ENCODE data around the gene ALDOC.
"Not testable (repeated sequence)": the region's sequence is repeated elsewhere in the genome, so short reads cannot be mapped to it uniquely, and the experiment has no call there.

ALDOC gene

GRCh38 chr17:28612531-28612930 is 35.8 kb upstream of the ALDOC start:
- H3K9me3 ChIP-seq (ENCODE audit: insufficient read depth, low read depth, low read length), result no peaks in the 10 kb centered on the region
- no peak overlapping the region for H3K4me2 ChIP-seq (ENCODE audit: low read depth, low read length, poor library complexity, severe bottlenecking)
- H3K9me2 ChIP-seq (replicated peaks; ENCODE audit: low read depth, low read length), result no peaks in the 10 kb centered on the region
- H3K36me3 ChIP-seq (ENCODE audit: insufficient read depth, low read length), result peaks cover 50% of the 10 kb centered on the region; the same call in 1 of the 2 replicates
- no peak overlapping the region for H3K4me3 ChIP-seq (ENCODE audit: low read length, poor library complexity, severe bottlenecking)
- TF ChIP-seq, protein P1, sequence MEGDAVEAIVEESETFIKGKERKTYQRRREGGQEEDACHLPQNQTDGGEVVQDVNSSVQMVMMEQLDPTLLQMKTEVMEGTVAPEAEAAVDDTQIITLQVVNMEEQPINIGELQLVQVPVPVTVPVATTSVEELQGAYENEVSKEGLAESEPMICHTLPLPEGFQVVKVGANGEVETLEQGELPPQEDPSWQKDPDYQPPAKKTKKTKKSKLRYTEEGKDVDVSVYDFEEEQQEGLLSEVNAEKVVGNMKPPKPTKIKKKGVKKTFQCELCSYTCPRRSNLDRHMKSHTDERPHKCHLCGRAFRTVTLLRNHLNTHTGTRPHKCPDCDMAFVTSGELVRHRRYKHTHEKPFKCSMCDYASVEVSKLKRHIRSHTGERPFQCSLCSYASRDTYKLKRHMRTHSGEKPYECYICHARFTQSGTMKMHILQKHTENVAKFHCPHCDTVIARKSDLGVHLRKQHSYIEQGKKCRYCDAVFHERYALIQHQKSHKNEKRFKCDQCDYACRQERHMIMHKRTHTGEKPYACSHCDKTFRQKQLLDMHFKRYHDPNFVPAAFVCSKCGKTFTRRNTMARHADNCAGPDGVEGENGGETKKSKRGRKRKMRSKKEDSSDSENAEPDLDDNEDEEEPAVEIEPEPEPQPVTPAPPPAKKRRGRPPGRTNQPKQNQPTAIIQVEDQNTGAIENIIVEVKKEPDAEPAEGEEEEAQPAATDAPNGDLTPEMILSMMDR (conservative IDR thresholded peaks at IDR 0.05; ENCODE audit: low read length), result no peak
- TF ChIP-seq EZH2phosphoT487 (IDR thresholded peaks at IDR 0.05; ENCODE audit: borderline replicate concordance), result no peak
- H2AFZ ChIP-seq (ENCODE audit: low read length), result no peak overlapping the region
- no peaks in the 10 kb centered on the region for H3K4me1 ChIP-seq (ENCODE audit: insufficient read depth, low read length, poor library complexity, severe bottlenecking)
- H3K27me3 ChIP-seq (ENCODE audit: insufficient read depth, low read length, poor library complexity, severe bottlenecking), result no peaks in the 10 kb centered on the region
- no peaks in the 10 kb centered on the region for H3K79me2 ChIP-seq (ENCODE audit: insufficient read depth, low read length)
- no peak overlapping the region for H3K9ac ChIP-seq (ENCODE audit: low read depth, low read length, poor library complexity, severe bottlenecking)
- no peaks in the 10 kb centered on the region for H4K20me1 ChIP-seq (ENCODE audit: insufficient read depth, low read length, poor library complexity, severe bottlenecking)
- no peaks in the 10 kb centered on the region for H3F3A ChIP-seq (ENCODE audit: low read depth)

- H3K9me2 ChIP-seq (replicated peaks; ENCODE audit: low read depth, low read length), result no peaks in the 10 kb centered on the region
- no peaks in the 10 kb centered on the region for H3K4me1 ChIP-seq (ENCODE audit: insufficient read depth, low read length, poor library complexity, severe bottlenecking)
- no peak overlapping the region for H3K4me3 ChIP-seq (ENCODE audit: low read length, poor library complexity, severe bottlenecking)
- H3K4me2 ChIP-seq (ENCODE audit: low read depth, low read length, poor library complexity, severe bottlenecking), result no peak overlapping the region
- no peaks in the 10 kb centered on the region for H3K9me3 ChIP-seq (ENCODE audit: insufficient read depth, low read depth, low read length)
- no peak overlapping the region for H3K9ac ChIP-seq (ENCODE audit: low read depth, low read length, poor library complexity, severe bottlenecking)
- H2AFZ ChIP-seq (ENCODE audit: low read length), result no peak overlapping the region
- peaks cover 28% of the 10 kb centered on the region; the same call in 1 of the 2 replicates for H3K36me3 ChIP-seq (ENCODE audit: insufficient read depth, low read length)
- H3K79me2 ChIP-seq (ENCODE audit: insufficient read depth, low read length), result no peaks in the 10 kb centered on the region
- H3F3A ChIP-seq (ENCODE audit: low read depth), result no peaks in the 10 kb centered on the region
- H4K20me1 ChIP-seq (ENCODE audit: insufficient read depth, low read length, poor library complexity, severe bottlenecking), result no peaks in the 10 kb centered on the region
- no peak for TF ChIP-seq EZH2phosphoT487 (IDR thresholded peaks at IDR 0.05; ENCODE audit: borderline replicate concordance)
- TF ChIP-seq, protein P1 (conservative IDR thresholded peaks at IDR 0.05; ENCODE audit: low read length), result no peak
- H3K27me3 ChIP-seq (ENCODE audit: insufficient read depth, low read length, poor library complexity, severe bottlenecking), result no peaks in the 10 kb centered on the region
Measured at GRCh38 chr17:28610376-28610775, 33.7 kb upstream of the ALDOC start.

- not testable (repeated sequence) for H3F3A ChIP-seq (ENCODE audit: low read depth); H3K9ac ChIP-seq (ENCODE audit: low read depth, low read length, poor library complexity, severe bottlenecking); H3K27me3 ChIP-seq (ENCODE audit: insufficient read depth, low read length, poor library complexity, severe bottlenecking); H3K4me1 ChIP-seq (ENCODE audit: insufficient read depth, low read length, poor library complexity, severe bottlenecking); H3K4me3 ChIP-seq (ENCODE audit: low read length, poor library complexity, severe bottlenecking); H3K79me2 ChIP-seq (ENCODE audit: insufficient read depth, low read length); H3K9me3 ChIP-seq (ENCODE audit: insufficient read depth, low read depth, low read length); H3K9me2 ChIP-seq (replicated peaks; ENCODE audit: low read depth, low read length); H2AFZ ChIP-seq (ENCODE audit: low read length); H4K20me1 ChIP-seq (ENCODE audit: insufficient read depth, low read length, poor library complexity, severe bottlenecking); H3K36me3 ChIP-seq (ENCODE audit: insufficient read depth, low read length); H3K4me2 ChIP-seq (ENCODE audit: low read depth, low read length, poor library complexity, severe bottlenecking)
Measured at GRCh38 chr17:28604031-28604430, 27.3 kb upstream of the ALDOC start.

Measured in Loucy (cell line).